GM15510 (cell line): ENCODE measurements around the gene ABHD1.

Experiments
- POLR2A ChIP-seq: IDR thresholded peaks from 3 replicates; pipeline ENCODE4 v1.6.1; 2011; ENCODE audit warnings: borderline replicate concordance; ENCODE audit not compliant: insufficient read length; ENCODE audit errors: extremely low read depth

Gene ABHD1

GRCh38 chr2:27139310-27139709, 15.7 kb downstream of the ABHD1 start, which contains the start of gene PRR30:
Gene PRR30 (minus strand): TSS chr2:27139410. CDS start chr2:27138329, 1,081 bp downstream.
- no peak for TF ChIP-seq POLR2A

GRCh38 chr2:27143285-27143684, 19.7 kb downstream of the ABHD1 start:
- TF ChIP-seq POLR2A, result no peak

GRCh38 chr2:27145682-27146081, 22.1 kb downstream of the ABHD1 start:
- no peak for TF ChIP-seq POLR2A

- TF ChIP-seq POLR2A, result no peak
Observed at GRCh38 chr2:27147935-27148334, 24.3 kb downstream of the ABHD1 start.

- TF ChIP-seq POLR2A, result no peak
Observed at GRCh38 chr2:27148801-27149439, 25.3 kb downstream of the ABHD1 start, which contains the start of gene TCF23. Gene TCF23 (plus strand): TSS chr2:27149004. CDS start chr2:27149134, 130 bp downstream.

- no peak for TF ChIP-seq POLR2A
Observed at GRCh38 chr2:27149570-27150405, 26.2 kb downstream of the ABHD1 start.

GRCh38 chr2:27150639-27151230, 27.1 kb downstream of the ABHD1 start:
- TF ChIP-seq POLR2A, result no peak

- no peak for TF ChIP-seq POLR2A
Observed at GRCh38 chr2:27152102-27152795, 28.6 kb downstream of the ABHD1 start.

- no peak for TF ChIP-seq POLR2A
Observed at GRCh38 chr2:27152796-27153464, 29.3 kb downstream of the ABHD1 start.

GRCh38 chr2:27154488-27154887, 30.9 kb downstream of the ABHD1 start:
- TF ChIP-seq POLR2A, result no peak

- TF ChIP-seq POLR2A, result no peak
Observed at GRCh38 chr2:27155069-27155520, 31.5 kb downstream of the ABHD1 start.

- TF ChIP-seq POLR2A, result no peak
Observed at GRCh38 chr2:27158468-27158867, 34.9 kb downstream of the ABHD1 start.

GRCh38 chr2:27159271-27159670, 35.7 kb downstream of the ABHD1 start:
- TF ChIP-seq POLR2A, result no peak

- no peak for TF ChIP-seq POLR2A
Observed at GRCh38 chr2:27160191-27160590, 36.6 kb downstream of the ABHD1 start.
